GM12878 (cell line): ENCODE data around the gene FRAS1. TPM values are rescaled to one million over a fixed set of nuclear protein-coding genes. Genes with fewer than 3 reads are reported as not detected.

Experiments used
- ATAC-seq: fragments of 200-7000 bp; cut with Tn5 transposase; 3 replicates; pipeline ENCODE4 v1.9.1; 2020; ENCODE audit warnings: mild to moderate bottlenecking, moderate library complexity
- BruUV-seq: library from RNA; stranded (reverse); fragments of 400-500 nt; replicated peaks from 2 replicates; lab custom pipeline; 2021; lab: Mats Ljungman, UMichigan
- CTCF ChIA-PET: fragments of 300-600 bp; sonication (Branson Sonifier 250); formaldehyde crosslinking; extraction: SDS; loops from one replicate; lab custom pipeline; 2021; ENCODE audit warnings: inconsistent platforms; lab: Yijun Ruan, JAX
- POLR2A ChIA-PET: fragments of 350-600 bp; formaldehyde crosslinking; extraction: SDS; loops from one replicate; lab custom pipeline; 2021; ENCODE audit warnings: inconsistent platforms; lab: Charles Lee
- RAD21 ChIA-PET: fragments of 300-600 bp; sonication (Branson Sonifier 250); formaldehyde crosslinking; loops from one replicate; lab custom pipeline; 2023; ENCODE audit warnings: antibody characterized with exemption; ENCODE audit not compliant: unreplicated experiment; lab: Charles Lee
- SMC1A ChIA-PET: fragments of 300-600 bp; sonication (Branson Sonifier 250); formaldehyde crosslinking; loops from one replicate; lab custom pipeline; 2023; ENCODE audit not compliant: unreplicated experiment, uncharacterized antibody; lab: Charles Lee
- DNase-seq: peaks from one replicate; pipeline ENCODE4 v3.0.0-alpha.2; 2011; ENCODE audit warnings: low read depth, low spot score
- FAIRE-seq: peaks from 3 replicates; lab custom pipeline; 2011; peaks lifted over from hg19 to GRCh38; lab: Jason Lieb, UNC
- H2AFZ ChIP-seq: 2 replicates; pipeline ENCODE4 v1.6.0; 2011; ENCODE audit warnings: low read depth, low read length, control low read depth; ENCODE audit not compliant: control insufficient read depth
- H3K27ac ChIP-seq: 2 replicates; pipeline ENCODE4 v1.5.1; 2011; ENCODE audit warnings: control low read depth; ENCODE audit not compliant: control insufficient read depth, insufficient read depth
- H3K27me3 ChIP-seq, 2 experiments: replicated peaks in 1 of 2; 2 replicates each; pipeline versions ENCODE4 v1.6.0 to v1.6.1; 2011; ENCODE audit warnings: low read length in 1 of 2; ENCODE audit not compliant: control insufficient read depth in 2 of 2, insufficient read depth in 2 of 2
- H3K36me3 ChIP-seq, 2 experiments: 2 replicates each; pipeline ENCODE4 v1.5.1; 2011; ENCODE audit warnings: low read length in 1 of 2; ENCODE audit not compliant: control insufficient read depth in 2 of 2, insufficient read depth in 2 of 2
- H3K4me1 ChIP-seq: 2 replicates; pipeline ENCODE4 v1.6.1; 2011; ENCODE audit warnings: mild to moderate bottlenecking, low read length, moderate library complexity, mixed read lengths; ENCODE audit not compliant: control insufficient read depth, insufficient read depth
- H3K4me2 ChIP-seq: 2 replicates; pipeline ENCODE4 v1.6.0; 2011; ENCODE audit warnings: control low read depth; ENCODE audit not compliant: control insufficient read depth, insufficient read depth
- H3K4me3 ChIP-seq: fragments of 200-600 bp; sonication (generic); 2 replicates; pipeline ENCODE4 v1.5.1; 2016
- H3K79me2 ChIP-seq: 2 replicates; pipeline ENCODE4 v1.6.0; 2011; ENCODE audit warnings: low read length; ENCODE audit not compliant: control insufficient read depth, insufficient read depth
- H3K9ac ChIP-seq: 2 replicates; pipeline ENCODE4 v1.8.0; 2011; ENCODE audit warnings: low read length, control low read depth, mixed read lengths; ENCODE audit not compliant: control insufficient read depth, insufficient read depth
- H3K9me3 ChIP-seq: replicated peaks from 3 replicates; pipeline ENCODE4 v1.5.1; 2011; ENCODE audit warnings: mild to moderate bottlenecking, low read length; ENCODE audit not compliant: control insufficient read depth, insufficient read depth
- H4K20me1 ChIP-seq: 2 replicates; pipeline ENCODE4 v1.6.0; 2011; ENCODE audit not compliant: control insufficient read depth, insufficient read depth
- ASH2L ChIP-seq: fragments of 300-600, 200-600 bp; sonication (generic); IDR thresholded peaks from 2 replicates; pipeline ENCODE4 v1.6.1; 2017; ENCODE audit warnings: low read depth, mild to moderate bottlenecking, borderline replicate concordance
- CBX3 ChIP-seq: fragments of 200-600 bp; sonication (generic); IDR thresholded peaks from 2 replicates; pipeline ENCODE4 v1.6.1; 2016; ENCODE audit warnings: low read depth, borderline replicate concordance
- CBX5 ChIP-seq: sonication (generic); IDR thresholded peaks from 2 replicates; pipeline ENCODE4 v1.6.1; 2016; ENCODE audit warnings: low read depth, moderate library complexity, mild to moderate bottlenecking, inconsistent platforms
- IKZF1 ChIP-seq: fragments of 450-650 bp; conservative IDR thresholded peaks from 2 replicates; pipeline ENCODE4 v1.6.1; 2017; ENCODE audit warnings: antibody characterized with exemption, mild to moderate bottlenecking
- IKZF2 ChIP-seq, 2 experiments: fragments of 450-650 bp; IDR thresholded peaks; 2 replicates each; pipeline ENCODE4 v1.6.1; 2017; ENCODE audit warnings: mild to moderate bottlenecking in 2 of 2, moderate library complexity in 2 of 2
- MTA3 ChIP-seq: IDR thresholded peaks from 2 replicates; pipeline ENCODE4 v1.6.1; 2012; ENCODE audit warnings: low read length, inconsistent platforms, borderline replicate concordance
- MYB ChIP-seq: fragments of 150-350 bp; IDR thresholded peaks from 2 replicates; pipeline ENCODE4 v1.6.1; 2014; ENCODE audit warnings: mild to moderate bottlenecking, low read depth, low read length, borderline replicate concordance
- NBN ChIP-seq: fragments of 450-650 bp; IDR thresholded peaks from 2 replicates; pipeline ENCODE4 v1.6.1; 2016
- NFIC ChIP-seq: IDR thresholded peaks from 2 replicates; pipeline ENCODE4 v1.6.1; 2012; ENCODE audit warnings: low read depth, mild to moderate bottlenecking, inconsistent platforms, low read length, moderate library complexity
- PAX5 ChIP-seq: IDR thresholded peaks from 2 replicates; pipeline ENCODE4 v1.6.1; 2011; ENCODE audit warnings: low read depth, low read length, borderline replicate concordance
- RAD21 ChIP-seq: IDR thresholded peaks from 2 replicates; pipeline ENCODE4 v1.6.1; 2011; ENCODE audit warnings: mild to moderate bottlenecking, low read depth, low read length, moderate library complexity; ENCODE audit not compliant: insufficient read depth
- RBBP5 ChIP-seq: fragments of 200-600 bp; sonication (generic); conservative IDR thresholded peaks from 2 replicates; pipeline ENCODE4 v1.6.1; 2016
- SIX5 ChIP-seq: IDR thresholded peaks from 2 replicates; pipeline ENCODE4 v1.6.1; 2011; ENCODE audit warnings: mild to moderate bottlenecking, low read depth, low read length, moderate library complexity; ENCODE audit not compliant: severe bottlenecking
- SREBF2 ChIP-seq: IDR thresholded peaks from 2 replicates; pipeline ENCODE4 v1.6.1; 2012; ENCODE audit warnings: mild to moderate bottlenecking, low read length
- STAT1 ChIP-seq: fragments of 450-650 bp; conservative IDR thresholded peaks from 2 replicates; pipeline ENCODE4 v1.6.1; 2014; ENCODE audit warnings: antibody characterized with exemption, mild to moderate bottlenecking
- TBL1XR1 ChIP-seq: IDR thresholded peaks from 2 replicates; pipeline ENCODE4 v1.6.1; 2012; ENCODE audit warnings: low read depth, low read length, improper control_type of control experiment
- TCF3 ChIP-seq: IDR thresholded peaks from 2 replicates; pipeline ENCODE4 v1.6.1; 2012; ENCODE audit warnings: low read depth, mild to moderate bottlenecking, low read length, borderline replicate concordance; ENCODE audit not compliant: insufficient read depth
- ZNF207 ChIP-seq: fragments of 450-650 bp; IDR thresholded peaks from 2 replicates; pipeline ENCODE4 v1.6.1; 2014; ENCODE audit warnings: antibody characterized with exemption, mild to moderate bottlenecking, borderline replicate concordance
- WGBS: methylation state at CpG from one replicate; pipeline ENCODE4 v1.1.6; 2016; ENCODE audit warnings: low lambda C conversion rate; ENCODE audit not compliant: insufficient replicate concordance, insufficient coverage; ENCODE audit errors: missing lambda C conversion rate; 5-methylcytosine and 5-hydroxymethylcytosine counted together
- in situ Hi-C: fragments of 300-500 bp; cut with MboI; formaldehyde crosslinking; loops from 9 replicates; pipeline ENCODE4 v1.14.3; 2018; ENCODE audit warnings: mixed read lengths
- intact Hi-C: fragments of 100-400 bp; cut with micrococcal nuclease; formaldehyde crosslinking; loops from one replicate; pipeline ENCODE4 v1.14.2; 2022; ENCODE audit not compliant: unreplicated experiment
- polyA plus RNA-seq, 11 experiments: library from polyadenylated mRNA; depleted of rRNA in 4 of 11; unstranded in 6 of 11; stranded (reverse) in 5 of 11; fragments of >200 nt; fragmentation: Nextera tagmentation in 4 of 11; fragmentation: Illumina TruSeq in 1 of 11; extraction: Ambion mirVana in 4 of 11; extraction: Trizol in 1 of 11; gene quantifications; 1 replicate in 1 of 11; 2 replicates in 10 of 11; pipeline versions ENCODE4 v1.2.1 to v1.2.3, GENCODE V29; 2011 to 2016; ENCODE audit warnings: inconsistent platforms in 2 of 11, missing spikeins in 2 of 11, low read depth in 1 of 11
- total RNA-seq, 4 experiments: library from RNA; depleted of rRNA in 3 of 4; stranded (reverse); fragments of >200 nt in 3 of 4; fragmentation: Illumina TruSeq in 1 of 4; extraction: Trizol in 1 of 4; gene quantifications; 2 replicates each; pipeline versions ENCODE4 v1.2.1 to v1.2.3, GENCODE V29; 2013 to 2021
- TF ChIP-seq, protein P1 (sequence below): fragments of 450-650 bp; IDR thresholded peaks from 2 replicates; pipeline ENCODE4 v1.6.1; 2014; ENCODE audit warnings: mild to moderate bottlenecking

The FRAS1 gene
- total and polyA plus RNA-seq, 10 of the 15 experiments (the other 5 are each of a cell fraction or from before 2014, with no cell fraction given) = 0.08 to 11.7 (median 0.20) TPM

DNA sequence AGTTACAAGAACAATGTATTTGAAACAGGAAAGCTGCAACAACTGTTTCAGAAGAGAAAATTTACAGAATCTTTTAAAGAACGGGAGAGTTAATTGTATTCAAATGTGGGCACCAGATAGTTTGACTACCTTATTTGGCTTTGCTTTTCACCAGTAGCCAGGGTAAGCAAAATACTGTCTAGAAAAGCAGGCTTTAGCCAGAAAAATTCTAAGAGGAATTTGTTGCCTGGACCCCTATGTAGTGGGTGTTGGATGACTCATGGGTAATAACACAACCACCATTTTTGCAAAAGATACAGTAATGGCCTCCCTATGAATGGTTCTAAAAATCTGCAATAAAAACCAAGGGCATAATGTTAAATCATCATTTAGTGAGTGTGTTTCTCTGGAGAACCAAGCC, 261.0 kb downstream of the FRAS1 start:
- FAIRE-seq (no peak), ATAC-seq (no peak)
- Histone ChIP-seq H3K4me2 (no peak overlapping the region), H3K27me3 (no peaks in the 10 kb centered on the region; a peak in 1 of 4 replicates), H3K9ac (no peak overlapping the region), H3K4me1 (no peaks in the 10 kb centered on the region), H4K20me1 (no peaks in the 10 kb centered on the region), H3K36me3 (no peaks in the 10 kb centered on the region), H3K4me3 (no peak overlapping the region)
- in situ Hi-C loops = no loop called here
- BruUV-seq = no TSS peak
- intact Hi-C loops = no loop called here
- CTCF ChIA-PET = no interaction called here
- POLR2A ChIA-PET = no interaction called here
- SMC1A ChIA-PET = no interaction called here
- WGBS = 78% methylated on average over 1 of the region's 1 CpG
- TF ChIP-seq NFIC (no peak), STAT1 (no peak), SIX5 (no peak)
- TF ChIP-seq, all 136 proteins: peak for 0
- H2AFZ ChIP-seq = no peak overlapping the region
- H3K27ac ChIP-seq = no peak overlapping the region
- RAD21 ChIA-PET = no interaction called here
- DNase-seq = no peak
- H3K9me3 ChIP-seq = no peaks in the 10 kb centered on the region; the same call in 2 of the 3 replicates
- no peaks in the 10 kb centered on the region for H3K79me2 ChIP-seq

DNA sequence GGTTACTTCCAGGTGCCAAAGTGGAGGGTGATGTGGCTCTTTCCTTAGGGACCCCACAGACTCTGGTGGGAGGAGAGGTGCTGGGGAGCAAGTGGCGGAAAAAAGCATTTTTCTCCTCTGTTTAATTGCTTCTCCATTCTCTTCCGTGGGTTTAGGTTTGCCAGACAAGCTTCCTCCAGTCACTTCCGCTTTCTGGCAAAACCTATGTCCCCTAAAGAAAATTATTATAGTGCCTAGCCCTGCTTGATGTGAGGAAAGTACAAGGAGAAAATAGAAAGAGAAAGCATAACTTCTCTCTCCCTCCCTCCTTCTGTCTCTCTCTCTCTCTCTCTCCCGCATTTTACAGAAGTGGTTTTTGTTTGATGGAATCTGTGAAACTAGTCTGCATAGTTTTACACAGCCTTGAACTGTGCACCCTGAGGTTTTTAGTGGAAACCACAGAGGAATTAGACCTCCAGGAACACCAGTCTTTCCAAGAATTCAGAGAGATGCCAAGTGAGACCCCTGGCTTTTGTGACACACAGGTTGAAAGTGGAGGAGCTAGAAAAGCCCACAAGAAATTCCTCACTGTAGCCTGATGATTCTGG, 263.3 kb downstream of the FRAS1 start:
- no peak for FAIRE-seq
- in situ Hi-C loops (no loop called here), intact Hi-C loops (no loop called here)
- ChIA-PET CTCF (interaction anchor here (1.0 kb wide), 1 partner anchor 189 kb away, joined by 3 read pairs; no protein-coding TSS in a partner anchor), RAD21 (interaction anchor here (1.2 kb wide), 1 partner anchor 116 kb away, joined by 3 read pairs; no protein-coding TSS in a partner anchor), SMC1A (interaction anchor here (1.4 to 2.2 kb wide), 2 partner anchors 13 to 25 kb away, joined by 3 to 6 read pairs; no protein-coding TSS in a partner anchor), POLR2A (no interaction called here)
- H3K27me3 ChIP-seq = no peaks in the 10 kb centered on the region; a peak in 1 of 4 replicates
- H3K4me1 ChIP-seq = no peaks in the 10 kb centered on the region
- no TSS peak for BruUV-seq
- peak; percentile 51 for ATAC-seq
- H3K9ac ChIP-seq = no peak overlapping the region
- WGBS = 5% methylated on average over 4 of the region's 4 CpGs
- no peak for DNase-seq
- no peaks in the 10 kb centered on the region; the same call in 2 of the 3 replicates for H3K9me3 ChIP-seq
- H2AFZ ChIP-seq = no peak overlapping the region
- no peaks in the 10 kb centered on the region for H4K20me1 ChIP-seq
- no peaks in the 10 kb centered on the region for H3K36me3 ChIP-seq
- H3K27ac ChIP-seq = no peak overlapping the region
- H3K4me2 ChIP-seq = no peak overlapping the region
- H3K79me2 ChIP-seq = no peaks in the 10 kb centered on the region
- no peak overlapping the region for H3K4me3 ChIP-seq
- TF ChIP-seq MTA3 (no peak), IKZF1 (peak; percentile 34; the same call in 1 of the 2 replicates), TBL1XR1 (no peak), NBN (no peak), IKZF2 (IDR thresholded peaks at IDR 0.05) (peak; percentile 20 to 33; a peak in 1 of 4 replicates), CBX5 (no peak), PAX5 (no peak), MYB (no peak), SREBF2 (no peak), RAD21 (no peak), RBBP5 (no peak), CBX3 (no peak), TCF3 (no peak), ASH2L (no peak), ZNF207 (no peak)
- TF ChIP-seq, protein P1, sequence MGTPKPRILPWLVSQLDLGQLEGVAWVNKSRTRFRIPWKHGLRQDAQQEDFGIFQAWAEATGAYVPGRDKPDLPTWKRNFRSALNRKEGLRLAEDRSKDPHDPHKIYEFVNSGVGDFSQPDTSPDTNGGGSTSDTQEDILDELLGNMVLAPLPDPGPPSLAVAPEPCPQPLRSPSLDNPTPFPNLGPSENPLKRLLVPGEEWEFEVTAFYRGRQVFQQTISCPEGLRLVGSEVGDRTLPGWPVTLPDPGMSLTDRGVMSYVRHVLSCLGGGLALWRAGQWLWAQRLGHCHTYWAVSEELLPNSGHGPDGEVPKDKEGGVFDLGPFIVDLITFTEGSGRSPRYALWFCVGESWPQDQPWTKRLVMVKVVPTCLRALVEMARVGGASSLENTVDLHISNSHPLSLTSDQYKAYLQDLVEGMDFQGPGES = no peak
